HG02571 (cell line): Measurements from ENCODE around the gene WDR37.

ENCODE experiments used
- ATAC-seq: cut with Tn5 transposase; IDR thresholded peaks from one replicate; pipeline ENCODE4 v1.9.1; 2021; ENCODE audit warnings: mild to moderate bottlenecking, moderate library complexity; ENCODE audit not compliant: unreplicated experiment

WDR37 gene

GRCh38 chr10:1123972-1124371, 67.8 kb downstream of the WDR37 start:
- no peak for ATAC-seq

- ATAC-seq, result no peak
Measured at GRCh38 chr10:1124796-1125195, 68.6 kb downstream of the WDR37 start.

GRCh38 chr10:1126461-1126860, 70.3 kb downstream of the WDR37 start:
- no peak for ATAC-seq

DNA sequence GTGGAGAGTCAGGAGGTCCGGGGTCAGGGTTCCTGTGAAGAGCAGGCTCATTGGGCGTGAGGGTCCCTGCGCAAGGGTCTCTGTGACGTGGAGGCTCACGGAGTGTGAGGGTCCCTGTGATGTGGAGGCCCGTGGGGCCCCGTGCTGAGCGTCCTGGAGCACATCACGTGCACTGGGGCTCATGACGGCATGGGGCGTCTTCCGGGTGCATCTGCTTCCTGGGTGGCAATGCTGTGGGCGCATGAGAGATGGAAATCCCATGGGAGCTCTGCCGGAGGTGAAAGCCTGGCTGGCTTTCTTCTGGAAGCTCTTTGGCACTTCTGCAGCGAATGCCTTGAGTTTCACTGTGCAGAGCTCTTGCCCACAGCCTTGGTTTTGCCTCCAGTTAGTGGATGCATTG, 71.4 kb downstream of the WDR37 start:
- no peak for ATAC-seq

DNA sequence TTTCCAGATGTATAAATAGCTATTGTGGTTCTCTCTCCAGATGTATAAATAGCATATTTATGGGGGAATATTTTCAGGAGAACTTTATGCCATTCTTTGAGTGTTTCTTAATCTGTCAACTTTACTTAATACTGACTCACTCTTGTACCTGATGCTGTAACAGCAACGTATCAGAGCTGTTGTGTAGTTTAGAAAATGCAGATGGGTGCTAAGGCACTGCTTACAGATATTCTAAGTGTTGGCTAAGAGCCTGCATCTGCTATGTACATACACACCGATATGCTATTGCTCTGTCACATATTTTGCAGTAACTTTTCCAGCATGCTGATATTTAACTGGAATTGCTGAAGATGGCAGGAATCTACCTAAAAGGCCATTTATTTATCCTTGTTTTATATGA, 71.9 kb downstream of the WDR37 start:
- no peak for ATAC-seq

DNA sequence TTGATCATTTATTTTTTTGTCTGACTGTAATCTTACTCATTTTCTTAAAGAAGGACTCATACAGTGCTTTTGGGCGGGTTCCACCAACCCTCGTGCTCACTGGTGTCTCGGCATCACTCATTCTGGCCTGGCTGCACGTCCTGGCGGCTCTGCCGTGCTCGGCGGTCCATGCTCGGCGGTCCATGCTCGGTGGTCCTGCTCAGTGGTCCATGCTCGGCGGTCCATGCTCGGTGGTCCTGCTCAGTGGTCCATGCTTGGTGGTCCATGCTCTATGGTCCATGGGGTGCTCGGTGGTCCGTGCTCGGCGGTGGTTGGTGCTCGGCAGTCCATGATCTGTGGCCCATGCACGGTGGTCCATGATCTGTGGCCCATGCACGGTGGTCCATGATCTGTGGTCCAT, 72.5 kb downstream of the WDR37 start:
- ATAC-seq, result no peak

- no peak for ATAC-seq
Measured at GRCh38 chr10:1130226-1130625, 74.0 kb downstream of the WDR37 start.

- ATAC-seq, result no peak
Measured at GRCh38 chr10:1130995-1131790, 75.0 kb downstream of the WDR37 start.

GRCh38 chr10:1132584-1132983, 76.4 kb downstream of the WDR37 start:
- no peak for ATAC-seq

- no peak for ATAC-seq
Measured at GRCh38 chr10:1133495-1134045, 77.4 kb downstream of the WDR37 start.

DNA sequence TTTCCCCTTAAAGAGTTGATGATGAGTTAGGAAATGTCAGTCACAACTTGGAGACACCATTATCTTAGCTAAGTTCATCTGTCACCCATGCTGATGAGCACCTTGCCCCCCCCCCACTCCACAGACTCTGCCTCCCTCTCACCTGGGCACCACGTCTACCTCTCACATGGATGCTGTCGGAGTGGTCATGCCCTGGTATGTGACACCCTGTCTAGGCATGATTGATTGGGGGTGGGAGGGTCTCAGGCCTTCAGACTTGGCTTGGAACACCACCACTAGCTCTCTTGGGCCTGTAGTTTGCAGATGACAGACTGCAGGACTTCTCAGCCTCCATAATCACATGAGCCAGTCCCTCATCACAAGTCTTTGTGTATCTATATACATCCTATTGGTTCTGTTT, 78.0 kb downstream of the WDR37 start:
- ATAC-seq, result no peak

GRCh38 chr10:1136268-1136667, 80.1 kb downstream of the WDR37 start:
- no peak for ATAC-seq

DNA sequence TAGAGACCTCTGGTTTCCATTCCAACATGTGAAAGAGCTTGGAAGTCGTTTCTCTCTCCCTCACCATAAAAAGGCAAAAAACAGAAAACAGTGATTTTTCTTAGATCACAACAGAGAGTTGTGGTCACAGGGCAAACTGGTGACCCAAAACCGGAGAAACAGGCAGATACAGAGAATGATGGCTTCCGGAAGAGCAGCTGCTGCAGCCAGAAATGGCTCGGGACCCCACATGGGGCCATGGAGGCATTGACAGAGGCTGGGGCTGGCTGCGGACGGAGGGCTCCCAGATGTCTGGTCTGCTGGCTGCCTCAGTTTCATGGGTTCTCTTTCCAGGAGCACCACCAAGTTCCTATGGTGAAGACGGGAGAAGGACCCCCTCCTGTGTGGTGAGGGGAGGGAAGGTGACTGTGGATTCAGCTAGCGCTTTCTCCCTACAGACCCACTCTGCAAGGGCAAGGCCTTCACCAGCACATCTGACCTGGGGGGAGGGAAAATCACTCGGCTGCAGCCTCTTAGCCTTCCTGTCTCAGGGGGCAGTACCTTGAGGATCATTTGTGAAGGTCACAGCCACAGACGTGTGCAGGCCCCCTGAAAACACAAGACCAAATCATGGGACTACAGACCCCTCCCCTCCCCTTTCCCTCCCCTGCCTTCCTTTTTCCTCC, 81.4 kb downstream of the WDR37 start:
- no peak for ATAC-seq

DNA sequence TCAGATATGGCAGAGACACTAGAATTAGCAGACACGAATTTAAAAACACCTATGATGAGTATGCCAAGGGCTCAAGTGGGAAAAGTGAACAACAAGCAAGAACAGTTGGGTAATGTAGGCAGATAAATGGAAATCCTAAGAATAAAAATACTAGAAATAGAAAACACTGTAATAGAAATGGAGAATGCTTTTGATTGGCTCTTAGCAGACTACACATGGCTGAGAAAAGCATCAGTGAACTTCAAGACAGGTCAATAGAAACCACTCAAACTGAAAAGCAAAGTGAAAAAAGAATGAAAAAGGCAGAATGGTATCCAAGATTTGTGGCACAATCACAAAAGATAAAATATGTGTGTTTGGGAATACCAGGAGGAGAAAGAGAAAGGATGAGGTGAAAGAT, 82.3 kb downstream of the WDR37 start:
- ATAC-seq, result no peak

DNA sequence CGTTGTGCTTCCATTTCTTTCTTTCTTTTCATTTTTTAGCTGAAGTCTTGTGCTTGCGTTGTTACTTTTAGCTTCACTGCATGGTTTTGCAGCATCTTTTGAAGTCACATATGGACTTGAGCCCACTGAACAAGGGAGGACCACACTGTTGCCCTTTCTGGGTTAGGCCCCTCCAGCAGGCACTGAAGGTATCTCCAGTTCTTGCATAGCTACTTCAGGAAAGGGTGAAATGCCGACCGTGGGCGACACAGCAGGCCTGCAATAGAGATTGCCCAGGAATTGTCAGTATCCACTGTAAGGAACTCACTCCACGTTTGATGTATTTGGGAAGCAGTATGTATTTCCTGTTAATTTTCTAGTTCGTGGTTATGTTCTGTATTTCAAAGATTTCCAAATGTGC, 85.1 kb downstream of the WDR37 start:
- ATAC-seq, result no peak

- ATAC-seq, result no peak
Measured at GRCh38 chr10:1141701-1142100, 85.5 kb downstream of the WDR37 start.

DNA sequence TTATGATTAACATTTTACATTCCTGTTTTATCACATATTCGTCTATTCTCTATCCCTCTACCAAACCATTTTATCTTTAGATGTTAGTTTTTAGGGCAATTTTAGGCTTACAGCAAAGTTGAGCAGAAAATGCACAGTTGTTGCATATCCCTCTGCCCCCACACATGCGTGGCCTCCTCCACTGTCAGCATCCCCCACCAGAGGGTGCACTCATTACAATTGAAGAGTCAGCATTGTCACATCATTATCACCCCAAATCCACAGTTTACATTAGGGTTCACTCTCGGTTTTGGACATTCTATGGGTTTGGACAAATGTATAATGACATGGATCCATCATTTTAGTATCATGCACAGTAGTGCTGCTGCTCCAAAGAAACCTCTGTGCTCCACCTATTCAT, 86.4 kb downstream of the WDR37 start:
- ATAC-seq, result no peak

DNA sequence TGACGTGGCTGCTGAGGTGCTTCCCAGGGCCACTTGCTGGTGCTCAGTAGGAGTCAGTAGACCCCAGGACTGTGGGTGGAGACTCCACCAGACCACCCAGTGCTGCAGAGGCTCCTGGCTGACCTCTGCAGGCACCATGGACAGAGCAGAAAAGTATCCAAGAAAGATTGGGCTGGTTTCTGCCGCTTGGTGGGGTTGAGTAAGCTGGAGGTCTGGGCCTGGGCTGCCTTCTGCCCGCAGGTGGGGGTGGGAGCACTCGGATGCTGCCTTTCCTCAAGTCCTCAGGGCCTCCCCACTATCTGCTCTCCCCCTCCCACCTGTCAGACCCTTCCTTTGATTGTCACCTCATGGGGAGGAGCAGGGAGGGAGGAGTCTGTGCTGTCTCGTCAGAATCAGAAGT, 91.6 kb downstream of the WDR37 start:
- ATAC-seq, result no peak

GRCh38 chr10:1148855-1149605, 92.8 kb downstream of the WDR37 start:
- ATAC-seq, result no peak

- ATAC-seq, result no peak
Measured at GRCh38 chr10:1149793-1150637, 93.8 kb downstream of the WDR37 start.

- ATAC-seq, result no peak
Measured at GRCh38 chr10:1150638-1150955, 94.4 kb downstream of the WDR37 start.
